Upper lobe of left lung (tissue), 4 donors: ENCODE measurements around the gene CTTN.

Source experiments
- CTCF ChIP-seq, 6 experiments: fragments of 450-650 bp in 4 of 6; fragments of 200-600 bp in 2 of 6; sonication (generic) in 2 of 6; IDR thresholded peaks; one replicate each; pipeline ENCODE4 v1.5.1; 2016 to 2019; ENCODE audit warnings: antibody characterized with exemption in 6 of 6
- POLR2A ChIP-seq, 4 donors: fragments of 450-650 bp; IDR thresholded peaks; one replicate each; pipeline ENCODE4 v1.5.1; 2016 to 2017; ENCODE audit warnings: antibody characterized with exemption in 4 of 4, mild to moderate bottlenecking in 2 of 4
- POLR2AphosphoS5 ChIP-seq, 2 donors: sonication (generic); formaldehyde crosslinking; IDR thresholded peaks; one replicate each; pipeline ENCODE4 v1.5.1; 2017; ENCODE audit warnings: antibody characterized with exemption in 2 of 2

- TF ChIP-seq CTCF (IDR thresholded peaks at IDR 0.05) (no peak), POLR2A (IDR thresholded peaks at IDR 0.05) (no peak), POLR2AphosphoS5 (IDR thresholded peaks at IDR 0.05) (no peak)
Measured at GRCh38 chr11:70421123-70421522, 22.8 kb downstream of the CTTN start.
